Left ventricle myocardium inferior (tissue), 1 donor: ENCODE results near the gene CT47C1. TPM values are rescaled to one million over a fixed set of nuclear protein-coding genes. Genes with fewer than 3 reads are reported as not detected.
A peak's percentile ranks its signal among the peaks of the same experiment; 100 is the strongest.

Experiments
- DNase-seq: peaks from one replicate; pipeline ENCODE4 v3.0.0-alpha.2; 2020
- H3K27ac ChIP-seq: fragments of 200-600 bp; replicated peaks from 2 replicates; pipeline ENCODE4 v1.8.0; 2021
- H3K27me3 ChIP-seq: fragments of 200-600 bp; 2 replicates; pipeline ENCODE4 v1.8.0; 2021; ENCODE audit warnings: low read depth
- H3K36me3 ChIP-seq: fragments of 200-600 bp; 2 replicates; pipeline ENCODE4 v1.8.0; 2021
- H3K4me1 ChIP-seq: fragments of 200-600 bp; 2 replicates; pipeline ENCODE4 v1.8.0; 2021
- H3K4me3 ChIP-seq: fragments of 200-600 bp; 2 replicates; pipeline ENCODE4 v1.8.0; 2021; ENCODE audit warnings: mild to moderate bottlenecking, moderate library complexity
- H3K9me3 ChIP-seq: fragments of 200-600 bp; replicated peaks from 2 replicates; pipeline ENCODE4 v1.8.0; 2021
- CTCF ChIP-seq: fragments of 200-600 bp; IDR thresholded peaks from 2 replicates; pipeline ENCODE4 v1.8.0; 2021; ENCODE audit warnings: antibody characterized with exemption, mild to moderate bottlenecking, borderline replicate concordance
- intact Hi-C: fragments of 100-400 bp; cut with micrococcal nuclease; formaldehyde crosslinking; loops from one replicate; pipeline ENCODE4 v1.11.0; 2022
- total RNA-seq: library from RNA; stranded (reverse); fragmentation: NEBNext Ultra II Directional; extraction: Animal tissue kit (Norgen Biotek cat#: 25700); gene quantifications from one replicate; pipeline ENCODE4 v1.2.1, GENCODE V29; 2021
- donor health status: DM: no; HTN: yes; CAD: no; lungs with severe emphysema.

CT47C1 gene
- total RNA-seq, 1 donor from 2014 or later = not detected

- Histone ChIP-seq H3K27ac (no peak overlapping the region), H3K4me3 (no peak overlapping the region), H3K9me3 (no peaks in the 10 kb centered on the region), H3K36me3 (no peaks in the 10 kb centered on the region), H3K27me3 (no peaks in the 10 kb centered on the region), H3K4me1 (no peaks in the 10 kb centered on the region)
- TF ChIP-seq CTCF = no peak
- intact Hi-C loops = no loop called here
- no peak for DNase-seq
These were observed 33.0 kb downstream of the CT47C1 start for GRCh38 chrX:119105826-119106225.

GRCh38 chrX:119107206-119107605 is 34.4 kb downstream of the CT47C1 start:
- Histone ChIP-seq H3K4me3 (no peak overlapping the region), H3K9me3 (no peaks in the 10 kb centered on the region), H3K27ac (no peak overlapping the region), H3K4me1 (no peaks in the 10 kb centered on the region), H3K27me3 (no peaks in the 10 kb centered on the region), H3K36me3 (no peaks in the 10 kb centered on the region)
- intact Hi-C loops = no loop called here
- no peak for TF ChIP-seq CTCF
- DNase-seq = no peak

GRCh38 chrX:119118780-119119395 is 46.1 kb downstream of the CT47C1 start:
- intact Hi-C loops = loop anchor here (10.0 kb wide), 1 partner anchor 146 kb away; no protein-coding TSS in a partner anchor
- DNase-seq = peak; percentile 26
- peak; percentile 77 for TF ChIP-seq CTCF
- Histone ChIP-seq H3K9me3 (no peaks in the 10 kb centered on the region), H3K4me1 (no peaks in the 10 kb centered on the region), H3K36me3 (no peaks in the 10 kb centered on the region), H3K4me3 (no peak overlapping the region), H3K27ac (no peak overlapping the region), H3K27me3 (no peaks in the 10 kb centered on the region)

- Histone ChIP-seq H3K27ac (no peak overlapping the region), H3K36me3 (no peaks in the 10 kb centered on the region), H3K27me3 (no peaks in the 10 kb centered on the region), H3K4me1 (no peaks in the 10 kb centered on the region), H3K9me3 (no peaks in the 10 kb centered on the region), H3K4me3 (no peak overlapping the region)
- TF ChIP-seq CTCF = no peak
- no peak for DNase-seq
- intact Hi-C loops = no loop called here
These were observed 48.5 kb downstream of the CT47C1 start for GRCh38 chrX:119121341-119121740.

Other genes with a start within 250 kb of the CT47C1 start
- not detected for gene ZCCHC12, start 249.2 kb upstream of the CT47C1 start, total RNA-seq
- 0.93 TPM for gene LONRF3, start 98.4 kb upstream of the CT47C1 start, total RNA-seq
- not detected for gene KIAA1210, start 54.8 kb downstream of the CT47C1 start, total RNA-seq
- 16.1 TPM for gene PGRMC1, start 163.3 kb downstream of the CT47C1 start, total RNA-seq